Transverse colon (tissue), 4 donors: ENCODE measurements around the gene CABP7.

Experiments used
- CTCF ChIP-seq, 5 experiments: fragments of 200-600 bp in 3 of 5; fragments of 450-650 bp in 2 of 5; sonication (generic) in 3 of 5; IDR thresholded peaks; 1 replicate in 2 of 5; 2 replicates in 3 of 5; pipeline ENCODE4 v1.5.1; 2016 to 2017; ENCODE audit warnings: antibody characterized with exemption in 5 of 5, inconsistent platforms in 3 of 5, mild to moderate bottlenecking in 2 of 5, moderate library complexity in 1 of 5
- EP300 ChIP-seq: sonication (generic); formaldehyde crosslinking; IDR thresholded peaks from one replicate; pipeline ENCODE4 v1.6.1; 2017; ENCODE audit warnings: antibody characterized with exemption, low read depth
- POLR2A ChIP-seq: fragments of 450-650 bp; IDR thresholded peaks from one replicate; pipeline ENCODE4 v1.6.1; 2016; ENCODE audit warnings: antibody characterized with exemption, mild to moderate bottlenecking, moderate library complexity
- POLR2AphosphoS5 ChIP-seq, 3 donors: sonication (generic); formaldehyde crosslinking; IDR thresholded peaks; one replicate each; pipeline ENCODE4 v1.6.1; 2016; ENCODE audit warnings: antibody characterized with exemption in 3 of 3

- no peak for TF ChIP-seq POLR2AphosphoS5 (IDR thresholded peaks at IDR 0.05)
- no peak for TF ChIP-seq CTCF (IDR thresholded peaks at IDR 0.05)
- TF ChIP-seq EP300 = no peak
- no peak for TF ChIP-seq POLR2A
These were observed 25.1 kb downstream of the CABP7 start for GRCh38 chr22:29744902-29745301.
